ENCODE data around the gene ACP7.
"Not testable (repeated sequence)": the region's sequence is repeated elsewhere in the genome, so short reads cannot be mapped to it uniquely, and the experiment has no call there.

The ACP7 gene

DNA sequence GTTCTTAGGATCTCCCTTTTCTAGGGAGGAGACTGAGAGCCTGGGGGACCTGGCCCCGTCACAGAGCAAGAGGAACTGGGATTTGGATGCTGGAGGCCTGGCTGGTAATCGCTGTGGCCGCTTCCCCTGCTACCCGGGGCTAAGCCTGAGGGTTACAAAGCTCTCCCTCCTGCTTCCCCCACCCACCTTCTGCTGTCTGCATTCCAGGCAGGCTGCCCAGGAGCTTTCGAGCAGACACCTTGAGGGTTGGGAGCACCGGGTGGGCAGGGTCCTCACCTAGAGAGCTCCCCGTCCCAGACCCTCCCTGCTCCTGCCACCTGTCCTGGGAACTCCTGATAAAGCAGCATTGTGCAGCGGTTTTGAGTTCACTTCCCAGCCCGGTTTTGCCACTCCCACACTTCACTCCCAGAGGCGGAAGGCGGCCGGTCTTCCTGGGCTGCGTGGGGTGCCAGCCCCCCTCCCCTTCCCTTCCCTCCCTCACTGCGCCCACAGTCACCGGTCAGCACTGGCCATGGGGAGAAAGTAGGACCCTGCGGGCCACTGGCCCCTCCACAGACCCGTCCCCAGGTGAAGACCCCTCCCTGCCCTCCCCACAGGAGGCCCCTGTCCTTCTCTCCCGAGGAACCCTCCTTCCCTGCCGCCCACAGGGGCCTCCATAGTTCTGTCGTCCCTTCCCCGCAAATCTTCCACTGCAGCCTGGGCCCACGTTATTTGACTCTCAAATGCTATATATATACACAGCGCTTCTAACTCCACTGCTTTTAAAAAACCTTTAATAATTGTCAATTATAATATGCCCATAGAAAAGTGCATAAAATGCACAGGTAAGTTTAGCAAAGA is 49.5 kb downstream of the ACP7 start:
- no peak for DNase-seq

DNA sequence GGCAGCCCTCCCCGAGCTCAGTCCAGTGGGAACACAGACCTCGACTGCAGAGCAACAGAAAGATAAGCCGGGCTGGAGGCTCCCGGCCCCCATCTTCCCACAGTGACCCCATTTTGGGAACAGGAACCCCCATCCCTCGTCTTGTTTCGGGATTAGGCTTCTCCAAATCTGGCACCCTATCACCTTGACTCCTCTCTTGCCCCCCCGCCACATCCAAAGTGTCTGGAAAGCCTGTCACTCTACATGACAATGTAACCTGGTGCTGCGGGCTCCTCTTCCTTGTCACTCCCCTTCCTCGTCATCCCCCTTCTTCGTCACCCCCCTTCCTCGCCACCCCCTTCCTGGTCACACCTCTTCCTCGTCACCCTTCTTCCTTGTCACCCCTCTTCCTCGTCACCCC is 51.5 kb downstream of the ACP7 start:
- DNase-seq, result no peak

DNA sequence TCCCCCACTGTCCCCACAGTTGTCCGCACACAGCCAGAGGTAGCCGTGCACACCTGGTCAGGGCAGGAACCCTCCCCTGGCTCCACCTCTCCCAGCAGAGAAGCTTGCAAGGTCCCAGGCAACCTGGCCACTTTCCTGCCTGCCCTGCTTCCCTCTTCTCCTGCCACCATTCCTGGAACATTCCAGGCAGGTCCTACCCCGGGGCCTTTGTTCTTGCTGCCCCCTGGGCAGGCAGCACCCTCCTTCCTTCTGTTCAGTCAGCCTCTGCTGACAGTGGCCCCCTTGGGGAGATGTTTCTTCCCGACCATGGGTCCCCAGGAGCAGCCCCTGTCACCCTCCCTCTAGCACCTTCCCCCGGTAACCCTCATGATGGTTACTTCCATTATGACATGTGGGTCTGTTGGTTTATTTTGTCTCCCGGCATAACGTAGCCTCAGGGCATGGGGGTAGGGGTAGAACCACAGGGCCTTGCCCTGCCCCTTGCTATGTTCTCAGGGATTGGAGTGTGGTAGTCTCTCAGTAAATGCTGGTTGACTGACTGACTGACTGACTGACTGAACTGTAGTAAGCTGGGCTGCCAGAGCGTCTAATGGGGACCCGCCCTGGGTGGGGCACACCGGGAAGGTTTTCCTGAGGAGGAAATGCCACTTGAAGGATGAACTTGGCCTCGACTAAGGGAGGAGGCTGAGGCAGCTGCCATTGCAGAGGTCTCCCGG is 52.2 kb downstream of the ACP7 start:
- no peak for DNase-seq

- no peak for DNase-seq
Observed at GRCh38 chr19:39137131-39137530, 53.0 kb downstream of the ACP7 start.

- DNase-seq, result no peak
Observed at GRCh38 chr19:39138221-39139211, 54.3 kb downstream of the ACP7 start.

DNA sequence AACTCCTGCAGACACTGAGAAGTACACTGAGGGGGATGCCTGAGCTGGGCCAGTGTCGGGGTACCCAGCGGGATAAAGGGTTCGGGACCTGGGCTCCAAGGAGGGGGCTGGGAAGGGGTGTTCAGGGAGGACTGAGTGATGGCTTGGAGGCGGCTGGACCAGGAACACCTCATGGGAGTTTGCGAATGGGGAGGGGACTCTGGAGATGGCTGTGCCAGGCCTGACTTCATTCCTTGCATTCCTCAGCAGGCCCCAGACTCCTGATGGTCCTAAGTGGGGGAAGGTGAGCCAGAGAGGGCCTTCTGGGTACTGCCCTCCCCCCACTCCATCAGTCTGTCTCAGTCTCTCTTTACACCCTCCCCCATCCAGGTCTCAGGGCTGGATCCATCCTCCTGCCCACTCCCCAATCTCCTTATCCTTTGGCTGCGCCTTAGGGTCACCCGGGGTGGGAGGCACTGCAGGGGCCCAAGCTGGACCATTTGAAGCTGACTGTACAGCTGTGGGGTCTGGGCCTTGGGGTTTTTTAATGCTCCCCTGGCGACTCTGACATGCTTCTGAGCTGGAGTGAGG is 55.2 kb downstream of the ACP7 start:
- DNase-seq, result no peak

GRCh38 chr19:39139971-39140453 is 55.8 kb downstream of the ACP7 start:
- DNase-seq, result peak; percentile 75

GRCh38 chr19:39140594-39140993 is 56.4 kb downstream of the ACP7 start:
- DNase-seq, result no peak

GRCh38 chr19:39141929-39142328 is 57.8 kb downstream of the ACP7 start:
- DNase-seq, result no peak

DNA sequence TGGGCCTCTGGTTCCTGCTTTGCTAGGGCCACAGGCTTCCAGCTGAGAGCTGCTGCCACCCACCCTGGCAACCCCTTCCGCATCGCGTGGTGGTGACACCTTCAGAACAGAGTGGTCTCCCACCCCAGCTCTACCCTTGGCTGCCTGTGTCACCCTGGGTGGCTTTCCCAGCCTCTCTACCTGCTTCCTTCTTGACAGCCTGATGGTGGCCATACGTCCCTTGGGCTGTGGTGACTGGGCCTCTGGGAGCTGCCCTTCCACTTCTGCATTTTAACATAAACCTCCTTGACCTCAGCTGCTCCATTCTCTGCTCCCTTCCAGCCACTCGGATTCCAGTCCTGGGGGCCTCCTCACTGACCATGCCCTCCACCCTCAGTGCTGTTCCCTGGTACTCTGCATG is 58.5 kb downstream of the ACP7 start:
- DNase-seq, result no peak

DNA sequence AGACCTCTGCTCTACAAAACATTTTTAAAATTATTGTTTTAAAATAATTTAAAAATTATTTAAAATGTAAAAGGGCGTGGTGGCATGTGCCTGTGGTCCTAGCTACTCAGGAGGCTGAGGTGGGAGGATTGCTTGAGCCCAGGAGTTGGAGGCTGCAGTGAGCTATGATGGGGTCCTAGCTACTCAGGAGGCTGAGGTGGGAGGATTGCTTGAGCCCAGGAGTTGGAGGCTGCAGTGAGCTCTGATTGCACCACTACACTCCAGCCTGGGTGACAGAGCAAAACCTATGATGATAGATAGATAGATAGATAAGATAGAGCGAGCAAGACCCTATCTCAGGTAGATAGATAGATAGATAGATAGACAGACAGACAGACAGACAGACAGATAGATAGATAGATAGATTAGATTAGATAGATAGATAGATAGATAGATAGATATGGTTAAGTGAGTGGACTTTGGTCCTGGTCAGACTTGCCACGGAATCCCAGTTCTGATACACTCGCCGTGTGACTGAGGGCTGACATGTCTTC is 59.7 kb downstream of the ACP7 start:
- not testable (repeated sequence) for DNase-seq

DNA sequence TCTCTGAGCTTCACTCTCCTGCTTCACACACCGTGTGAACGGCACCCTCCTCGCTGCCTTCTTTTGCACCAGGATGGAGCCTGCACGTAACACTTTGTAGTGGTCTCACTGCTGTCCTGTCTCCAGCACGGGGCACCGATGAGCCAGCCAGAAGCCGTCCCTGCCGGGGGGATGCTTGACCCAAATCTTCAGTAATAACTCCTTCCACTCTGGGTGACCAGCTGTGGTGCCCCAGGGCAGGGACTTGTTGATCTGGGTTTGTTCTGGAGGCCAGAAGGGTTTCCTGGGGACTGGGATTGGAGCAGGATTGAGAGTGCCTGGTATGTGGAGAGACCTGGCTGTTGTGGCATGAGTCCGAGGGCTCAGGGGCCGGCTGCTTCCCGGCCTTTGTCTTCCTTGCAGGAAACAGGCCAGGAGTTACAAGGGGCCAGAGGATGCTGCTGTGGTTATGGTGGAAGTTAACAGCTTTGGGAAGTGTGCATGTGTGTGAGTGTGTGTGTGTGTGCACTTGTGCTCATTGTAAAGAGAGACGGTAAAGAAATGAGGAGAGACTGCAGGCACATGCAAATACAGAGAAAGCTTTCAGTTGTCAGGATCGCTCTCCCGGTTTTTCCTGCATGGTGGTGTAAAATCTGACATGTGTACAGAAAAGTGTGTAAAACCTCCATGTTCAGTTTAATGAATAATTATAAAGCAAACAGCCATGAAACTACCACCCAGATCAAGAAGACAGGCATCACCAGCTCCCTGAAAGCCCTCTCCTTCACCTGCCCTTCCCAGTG is 60.3 kb downstream of the ACP7 start:
- no peak for DNase-seq

GRCh38 chr19:39145180-39145953 is 61.2 kb downstream of the ACP7 start:
- peak; percentile 57 for DNase-seq

DNA sequence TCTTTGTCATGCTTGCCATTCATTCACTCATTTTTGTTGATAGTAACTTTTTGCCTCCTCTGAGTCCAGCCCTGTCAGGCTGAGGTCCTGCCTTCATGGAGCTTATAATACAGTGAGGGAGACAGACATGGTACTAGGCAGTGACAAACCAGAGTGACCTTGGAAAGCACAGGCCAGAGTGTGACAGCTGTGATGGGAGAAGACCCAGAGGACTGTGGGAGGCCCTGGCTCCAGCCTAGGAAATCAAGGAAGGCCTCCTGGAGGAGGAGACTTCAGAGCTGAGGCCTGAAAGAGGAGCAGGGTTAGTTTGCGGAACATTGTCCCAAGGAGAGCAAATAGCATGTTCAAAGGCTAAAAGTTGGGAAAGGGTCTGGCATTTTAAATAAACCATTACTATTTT is 61.9 kb downstream of the ACP7 start:
- no peak for DNase-seq

- no peak for DNase-seq
Observed at GRCh38 chr19:39146686-39147450, 62.7 kb downstream of the ACP7 start.

DNA sequence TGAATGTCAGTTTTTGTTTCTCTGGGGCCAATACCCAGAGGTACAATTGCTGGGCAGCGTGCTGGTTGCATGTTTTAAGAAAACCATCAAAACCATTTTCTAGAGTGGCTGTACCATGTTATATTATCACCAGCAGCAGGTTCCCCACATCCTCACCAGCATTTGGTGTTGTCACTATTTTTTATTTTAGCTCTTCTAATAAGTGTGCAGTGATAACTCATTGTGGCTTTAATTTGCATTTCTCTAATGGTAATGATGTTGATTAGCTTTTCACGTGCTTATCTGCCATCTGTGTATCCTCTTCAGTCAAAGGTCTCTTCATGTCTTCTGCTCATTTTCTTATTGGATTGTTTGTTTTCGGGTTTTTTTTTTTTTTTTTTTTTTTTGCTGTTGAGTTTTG is 63.3 kb downstream of the ACP7 start:
- peak; percentile 29 for DNase-seq

GRCh38 chr19:39148939-39149529 is 64.9 kb downstream of the ACP7 start:
- no peak for DNase-seq

- no peak for DNase-seq
Observed at GRCh38 chr19:39150235-39150634, 66.1 kb downstream of the ACP7 start.

DNA sequence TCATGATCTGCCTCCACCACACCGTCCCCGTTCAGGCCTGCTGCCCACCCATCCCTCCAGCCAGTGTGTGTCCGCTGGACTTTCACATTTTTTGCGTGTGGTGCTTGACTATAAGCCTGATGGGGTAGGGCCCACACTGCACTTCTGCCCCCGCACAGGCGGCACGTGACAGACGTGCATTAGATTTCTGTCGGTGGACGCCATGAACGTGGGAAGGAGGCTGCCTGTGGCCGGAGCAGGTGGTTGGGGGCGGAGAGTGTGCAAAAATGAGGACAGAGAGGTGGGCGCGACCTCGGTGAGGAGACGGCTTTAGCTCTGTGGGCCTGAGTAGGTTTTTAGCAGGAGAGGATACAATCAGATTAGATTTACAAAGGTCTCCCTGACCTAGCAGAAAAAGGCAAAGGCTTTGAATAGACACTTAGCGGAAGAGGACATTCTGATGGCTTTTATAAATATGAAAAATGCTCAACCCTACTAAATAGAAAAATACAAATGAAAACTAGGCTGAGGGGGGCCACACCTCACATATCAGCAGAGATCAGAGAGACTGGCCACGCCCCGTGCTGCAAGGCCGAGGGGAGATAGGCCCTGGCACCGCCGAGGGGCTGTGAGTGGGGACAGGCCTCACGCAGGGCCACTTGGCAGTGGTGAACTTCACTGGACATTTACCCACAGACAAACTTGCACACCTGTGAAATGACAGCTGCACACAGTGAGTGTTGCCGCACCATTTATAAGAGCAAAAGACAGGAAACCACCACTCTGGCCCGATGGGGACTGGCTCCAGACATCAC is 66.8 kb downstream of the ACP7 start:
- peak; percentile 74 for DNase-seq

Data from hematopoietic multipotent progenitor cell treated with erythropoietin and hydrocortisone succinate and interleukin-3 and kit ligand, for 8 days (in vitro differentiated cells).